Suppressor macrophage treated with lipopolysaccharide for 4 hours (primary cell): ENCODE measurements around the gene AHCYL2.
"Not testable (repeated sequence)": the region's sequence is repeated elsewhere in the genome, so short reads cannot be mapped to it uniquely, and the experiment has no call there.

Experiments used
- DNase-seq: peaks from one replicate; pipeline ENCODE4 v3.0.0-alpha.2; 2020

AHCYL2 gene

DNA sequence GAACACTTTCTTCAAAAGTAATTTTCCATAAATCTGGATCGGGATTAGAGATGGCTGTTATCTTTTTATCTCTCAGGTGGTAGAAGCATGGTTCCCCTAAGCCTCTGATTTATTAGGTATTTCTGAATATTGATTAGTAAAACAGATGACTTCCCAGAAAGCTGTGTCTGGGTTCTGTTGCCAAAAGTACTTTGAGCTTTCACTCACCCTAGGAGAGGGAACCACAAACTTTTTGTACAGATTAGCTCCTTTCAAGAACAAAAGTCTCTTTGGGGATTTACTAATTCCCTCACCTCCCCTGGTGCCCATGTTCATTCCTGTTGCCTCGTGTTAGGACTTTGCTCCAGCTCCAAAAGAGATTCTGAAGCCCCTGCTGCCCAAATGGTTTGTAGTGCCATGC, 162.7 kb downstream of the AHCYL2 start:
- DNase-seq, result no peak

GRCh38 chr7:129388333-129389098, 163.7 kb downstream of the AHCYL2 start:
- no peak for DNase-seq

GRCh38 chr7:129389829-129390228, 165.0 kb downstream of the AHCYL2 start:
- no peak for DNase-seq

- no peak for DNase-seq
Measured at GRCh38 chr7:129390314-129390713, 165.5 kb downstream of the AHCYL2 start.

- no peak for DNase-seq
Measured at GRCh38 chr7:129391546-129392171, 166.8 kb downstream of the AHCYL2 start.

- no peak for DNase-seq
Measured at GRCh38 chr7:129393255-129393654, 168.4 kb downstream of the AHCYL2 start.

DNA sequence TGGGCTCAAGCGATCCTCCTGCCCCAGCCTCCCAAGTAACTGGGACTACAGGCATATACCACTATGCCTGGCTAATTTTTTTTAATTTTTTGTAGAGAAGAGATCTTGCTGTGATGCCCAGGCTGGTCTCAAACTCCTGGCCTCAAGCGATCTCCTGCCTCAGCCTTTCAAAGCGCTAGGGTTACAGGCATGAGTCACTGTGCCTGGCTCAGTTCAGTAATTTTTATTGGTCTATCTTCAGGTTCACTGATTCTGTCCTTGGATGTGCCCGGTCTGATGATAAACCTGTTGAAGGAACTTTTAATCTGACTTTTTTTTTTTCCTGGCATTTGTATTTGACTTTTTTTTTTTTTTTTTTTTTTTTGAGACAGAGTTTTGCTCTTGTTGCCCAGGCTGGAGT, 169.3 kb downstream of the AHCYL2 start:
- DNase-seq, result no peak

DNA sequence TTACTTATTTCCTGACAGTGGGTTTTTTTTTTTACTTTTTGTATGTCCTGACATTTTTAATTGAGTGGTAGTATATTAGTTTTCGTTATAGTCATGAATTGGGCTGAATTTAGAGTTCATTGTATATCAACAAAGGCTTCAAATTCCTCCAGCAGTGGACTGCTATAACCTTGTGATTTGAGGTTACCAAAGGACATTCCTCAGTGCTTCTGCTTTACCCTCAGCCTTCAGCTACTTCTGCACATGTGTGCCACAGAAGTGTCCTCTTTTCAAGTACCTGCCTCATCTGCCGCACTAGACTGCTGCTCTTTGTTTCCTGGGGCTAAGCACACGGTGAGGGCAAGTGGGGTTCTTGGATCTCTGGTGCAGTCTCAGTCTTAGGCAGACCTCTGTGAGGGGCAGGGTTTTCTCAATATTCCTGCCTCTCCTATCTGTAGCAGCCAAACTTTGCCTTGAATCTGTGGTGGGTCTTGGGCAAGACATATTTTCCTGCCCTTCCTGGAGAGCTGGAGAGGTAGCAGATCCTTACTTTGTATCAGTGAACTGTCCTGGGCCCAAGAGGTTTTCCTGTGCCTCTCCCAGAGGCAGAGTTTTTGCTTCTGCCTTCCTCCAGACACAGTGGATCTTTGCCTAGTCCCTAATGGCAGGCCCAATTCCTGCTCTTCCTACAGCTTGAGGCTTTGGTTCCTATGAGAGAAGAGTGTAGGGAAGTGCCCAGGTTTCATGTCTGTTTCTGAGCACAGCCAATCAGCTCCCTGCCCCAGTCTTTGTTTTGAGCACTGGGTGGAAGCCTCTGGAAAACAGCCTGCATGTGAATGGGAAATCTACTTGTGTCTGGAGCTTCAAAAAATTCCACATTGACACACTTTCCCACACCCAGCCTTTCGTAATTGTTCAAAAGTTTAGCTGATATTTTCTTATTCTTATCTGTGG, 170.4 kb downstream of the AHCYL2 start:
- no peak for DNase-seq

GRCh38 chr7:129401228-129401966, 176.6 kb downstream of the AHCYL2 start:
- DNase-seq, result peak; percentile 65

DNA sequence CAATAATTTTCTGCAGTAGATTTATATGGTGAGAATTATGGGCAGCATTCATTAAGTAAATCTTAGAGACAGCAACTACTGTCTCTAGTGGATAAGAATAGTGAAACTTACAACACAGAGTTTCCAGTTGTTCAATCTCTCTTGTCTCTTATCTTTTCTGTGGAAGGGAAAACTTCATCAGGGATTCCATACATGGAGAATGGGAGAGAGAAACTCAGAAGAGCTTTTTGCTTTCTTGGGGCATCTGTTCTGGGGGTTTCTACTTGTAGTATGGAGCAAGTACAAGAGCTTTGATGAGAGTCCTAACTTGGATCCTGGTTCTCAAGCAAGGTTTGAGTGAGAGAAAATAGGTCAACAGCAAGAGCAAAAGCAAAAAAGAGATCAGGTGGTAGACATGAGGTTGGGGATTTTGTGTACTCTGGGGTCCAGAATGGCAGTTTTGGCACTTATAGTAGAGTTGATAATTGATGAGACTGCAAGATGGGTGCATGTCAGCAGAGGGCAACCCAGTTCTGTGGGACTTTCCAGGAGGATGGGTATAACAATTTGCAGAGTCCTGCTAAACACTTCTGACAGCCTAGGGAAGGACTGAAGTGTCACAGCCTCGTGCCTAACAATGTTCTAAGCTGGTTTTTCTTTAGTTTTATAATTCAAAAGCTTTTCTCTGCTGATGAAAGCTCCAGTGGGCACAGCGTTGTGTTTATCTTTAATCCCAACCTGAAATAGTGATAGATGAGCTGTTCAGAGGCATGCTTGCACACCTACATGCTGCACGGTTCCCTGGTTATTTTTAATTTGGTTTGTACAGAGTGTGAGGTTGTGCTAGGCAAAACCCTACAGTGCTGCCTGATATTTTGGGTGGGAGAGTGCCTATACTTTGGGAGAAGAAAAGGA, 177.4 kb downstream of the AHCYL2 start:
- peak; percentile 19 for DNase-seq

DNA sequence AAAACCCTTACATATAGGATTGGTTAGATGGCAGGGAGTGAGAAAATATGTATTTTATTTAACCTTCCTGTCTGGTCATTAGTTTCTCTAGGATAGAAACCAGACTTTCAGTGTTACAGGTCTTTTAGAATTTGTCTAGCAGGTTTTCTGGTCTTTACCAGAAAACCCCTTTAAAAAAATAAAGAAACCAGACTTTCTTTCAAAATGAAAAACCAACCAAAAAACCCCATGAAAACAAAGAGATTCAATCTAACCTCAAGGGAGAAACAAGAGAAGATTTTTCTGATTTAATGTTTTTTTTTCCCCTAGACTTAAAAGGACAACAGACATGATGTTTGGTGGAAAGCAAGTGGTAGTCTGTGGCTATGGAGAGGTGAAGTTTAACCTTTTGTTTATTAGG, 180.7 kb downstream of the AHCYL2 start:
- DNase-seq, result no peak

DNA sequence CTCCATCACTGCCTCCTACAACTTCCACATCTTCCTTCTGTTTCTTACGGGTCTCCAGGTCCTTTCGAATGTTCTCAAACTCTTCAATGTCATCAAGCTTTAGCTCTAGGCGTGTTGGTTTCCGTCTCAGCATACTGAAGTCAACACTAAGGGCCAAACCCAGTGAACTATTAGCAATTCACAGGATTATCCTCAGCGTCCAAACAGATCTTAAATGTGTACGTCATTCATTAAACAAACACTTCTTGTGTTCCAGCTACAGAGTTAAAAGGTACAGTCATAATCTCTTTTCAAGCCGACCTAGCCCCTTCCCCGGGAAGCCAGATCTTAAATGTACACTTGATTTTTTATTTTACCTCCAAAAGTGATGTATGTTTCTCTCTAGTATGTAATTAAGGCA, 185.4 kb downstream of the AHCYL2 start:
- not testable (repeated sequence) for DNase-seq

DNA sequence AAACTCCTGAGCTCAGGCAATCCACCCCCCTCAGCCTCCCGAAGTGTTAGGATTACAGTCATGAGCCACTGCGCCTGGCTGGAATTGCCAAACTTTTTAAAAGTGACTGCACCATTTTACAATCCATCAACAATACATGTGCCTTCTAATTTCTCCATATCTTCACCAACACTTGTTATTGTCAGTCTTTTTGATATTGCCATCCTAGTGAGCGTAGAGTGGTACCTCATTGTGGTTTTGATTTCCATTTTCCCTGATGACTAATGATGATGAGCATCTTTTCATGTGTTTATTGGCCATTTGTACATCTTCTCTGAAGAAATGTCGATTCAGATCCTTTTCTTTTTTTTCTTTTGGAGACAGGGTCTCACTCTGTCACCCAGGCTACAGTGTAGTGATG, 187.7 kb downstream of the AHCYL2 start:
- DNase-seq, result no peak

DNA sequence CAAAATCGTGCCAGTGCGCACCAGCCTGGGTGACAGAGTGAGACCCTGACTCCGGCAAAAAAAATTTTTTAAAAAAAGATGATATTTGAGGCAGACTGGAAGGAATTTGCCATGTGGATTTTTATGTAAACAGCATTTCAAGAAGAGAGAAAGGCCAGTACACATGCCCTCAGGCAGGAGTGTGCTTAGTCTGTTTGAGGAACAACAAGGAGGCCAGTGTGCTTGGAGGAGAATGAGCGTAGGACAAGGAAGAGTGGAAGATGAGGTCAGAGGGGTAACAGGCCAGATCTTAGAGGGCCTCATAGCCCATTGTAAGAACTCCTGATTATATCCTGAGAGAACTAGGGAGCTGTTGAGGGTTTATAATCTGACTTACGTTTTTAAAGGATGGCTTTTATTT, 192.2 kb downstream of the AHCYL2 start:
- no peak for DNase-seq

DNA sequence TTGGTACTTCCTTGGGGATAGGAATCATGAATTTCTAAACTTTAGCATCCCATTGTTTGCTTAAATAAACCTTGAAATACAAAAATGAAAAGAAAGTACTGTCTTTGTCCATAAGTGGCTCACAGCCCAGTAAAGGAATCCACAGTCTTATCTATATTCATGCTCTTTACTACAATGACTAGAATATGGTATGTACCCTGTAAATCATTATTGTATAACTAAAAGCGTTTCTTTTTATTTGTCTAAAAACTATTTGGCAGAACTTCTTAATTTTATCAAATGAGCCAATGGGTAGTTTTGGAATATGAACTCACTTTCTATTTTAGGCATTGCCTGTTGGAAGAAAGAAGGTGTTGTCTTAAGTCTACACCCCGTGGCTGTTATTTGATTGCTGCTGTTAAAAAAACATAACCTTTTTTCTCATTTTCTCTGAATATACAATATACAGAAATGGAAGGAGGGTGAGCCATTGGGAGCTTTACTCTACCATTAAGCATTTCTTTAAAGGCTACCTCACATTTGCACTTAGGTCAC, 197.0 kb downstream of the AHCYL2 start:
- no peak for DNase-seq

- no peak for DNase-seq
Measured at GRCh38 chr7:129422727-129423126, 197.9 kb downstream of the AHCYL2 start.

DNA sequence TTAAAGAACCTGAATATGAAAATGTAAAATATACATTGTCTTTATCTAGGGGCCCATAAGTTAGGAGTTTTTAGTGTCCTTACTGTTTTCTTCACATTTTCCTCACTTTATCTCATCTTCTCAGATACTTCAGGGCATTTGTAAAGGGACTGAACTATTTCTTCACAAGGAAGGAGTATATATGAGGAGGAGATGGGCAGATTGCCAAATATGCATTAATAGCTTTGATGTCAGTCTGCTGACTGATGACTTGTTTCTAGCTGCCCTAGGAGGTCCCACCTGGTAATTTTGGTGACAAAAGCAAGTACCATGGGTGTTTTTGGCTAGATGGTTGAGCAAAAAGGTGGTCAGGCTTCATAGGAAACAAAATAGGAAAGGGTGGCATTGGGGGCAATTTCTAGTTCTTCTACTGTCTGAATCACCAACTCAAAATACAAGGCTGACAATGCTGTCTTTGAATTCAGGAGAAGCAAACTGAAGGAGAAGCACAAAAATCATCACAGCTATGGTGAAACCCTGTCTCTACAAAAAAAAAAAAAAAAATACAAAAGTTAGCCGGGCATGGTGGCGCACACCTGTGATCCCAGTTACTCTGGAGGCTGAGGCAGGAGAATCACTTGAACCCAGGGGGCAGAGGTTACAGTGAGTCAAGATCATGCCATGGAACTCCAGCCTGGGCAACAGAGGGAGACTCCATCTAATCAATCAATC, 199.0 kb downstream of the AHCYL2 start:
- no peak for DNase-seq

DNA sequence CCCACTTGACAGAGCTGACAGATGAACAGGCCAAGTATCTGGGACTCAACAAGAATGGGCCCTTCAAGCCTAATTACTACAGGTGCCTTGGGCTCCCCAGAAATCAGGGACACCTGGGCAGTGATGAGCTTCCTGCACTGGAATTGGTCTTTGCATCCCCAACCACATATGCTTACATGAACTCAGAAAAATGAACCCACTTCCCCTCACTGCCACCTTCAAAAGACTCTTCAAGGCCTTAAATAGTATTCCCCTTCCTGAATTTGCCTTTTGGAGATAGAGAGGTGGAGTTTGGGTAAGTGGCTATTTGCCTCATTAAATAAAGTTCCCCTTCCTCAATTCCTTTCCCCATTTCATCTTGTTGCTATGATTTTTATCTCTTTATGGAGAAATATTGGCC, 201.7 kb downstream of the AHCYL2 start:
- no peak for DNase-seq

GRCh38 chr7:129427526-129428045, 202.8 kb downstream of the AHCYL2 start:
- no peak for DNase-seq

DNA sequence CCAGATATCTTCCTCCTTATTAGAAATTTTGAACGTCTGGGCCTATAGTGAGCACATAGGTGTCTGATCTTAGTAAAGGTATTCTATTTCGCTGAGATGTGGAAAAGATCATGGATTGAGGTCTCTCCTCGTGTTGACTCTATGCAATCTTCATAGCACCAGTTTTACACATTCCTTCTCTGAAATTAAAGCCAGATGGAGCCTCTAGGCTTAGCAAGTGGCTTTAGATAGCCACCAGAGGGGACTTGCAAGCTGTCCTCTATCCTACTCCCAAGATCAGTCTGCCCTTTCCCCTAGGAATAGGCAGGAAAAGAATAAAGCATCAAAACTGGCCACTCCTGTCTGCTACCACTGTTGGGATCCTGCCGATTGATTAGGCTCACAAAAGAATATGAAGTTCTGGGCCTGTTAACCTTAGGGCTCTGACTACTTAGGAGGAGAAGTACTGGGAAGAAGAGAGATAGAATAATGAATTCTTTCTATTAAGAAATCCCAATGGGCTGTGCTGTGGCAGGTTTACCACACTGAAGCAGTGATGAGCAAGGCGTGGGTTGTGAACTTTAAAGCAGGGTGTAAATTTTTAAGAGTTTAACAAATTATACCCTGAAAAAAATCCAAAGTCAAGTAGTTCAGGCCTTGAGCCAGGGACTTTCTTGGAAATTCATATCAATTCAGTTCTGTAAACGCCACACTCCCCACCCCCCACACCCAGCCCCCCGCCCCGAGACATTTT, 207.2 kb downstream of the AHCYL2 start:
- no peak for DNase-seq
